Nephron (organoid): Measurements from ENCODE around the gene GNAS-AS1.
A peak's percentile ranks its signal among the peaks of the same experiment; 100 is the strongest.

ENCODE experiments used
- H3K27ac Mint-ChIP-seq, 3 experiments: 2 replicates each; pipeline ENCODE4 v1.8.0; 2020; ENCODE audit warnings: mixed read lengths in 3 of 3, mild to moderate bottlenecking in 2 of 3, moderate library complexity in 1 of 3
- H3K27me3 Mint-ChIP-seq: 2 replicates; pipeline ENCODE4 v1.8.0; 2021; ENCODE audit warnings: low read depth, mild to moderate bottlenecking, moderate library complexity, mixed read lengths
- H3K36me3 Mint-ChIP-seq: 2 replicates; pipeline ENCODE4 v1.8.0; 2020; ENCODE audit warnings: low read depth, mixed read lengths
- H3K4me1 Mint-ChIP-seq: 2 replicates; pipeline ENCODE4 v1.8.0; 2020; ENCODE audit warnings: mixed read lengths
- H3K4me3 Mint-ChIP-seq, 3 experiments: 2 replicates each; pipeline ENCODE4 v1.8.0; 2020; ENCODE audit warnings: mild to moderate bottlenecking in 3 of 3, mixed read lengths in 3 of 3, moderate library complexity in 2 of 3
- H3K9me3 Mint-ChIP-seq: 2 replicates; pipeline ENCODE4 v1.8.0; 2020; ENCODE audit warnings: mixed read lengths
- TF ChIP-seq, protein P1 (sequence below), 3 experiments: fragments of 200-600 bp; sonication (generic); IDR thresholded peaks; one replicate each; pipeline ENCODE4 v1.5.0; 2021; ENCODE audit warnings: antibody characterized with exemption in 3 of 3; ENCODE audit not compliant: unreplicated experiment in 3 of 3

Gene GNAS-AS1

DNA sequence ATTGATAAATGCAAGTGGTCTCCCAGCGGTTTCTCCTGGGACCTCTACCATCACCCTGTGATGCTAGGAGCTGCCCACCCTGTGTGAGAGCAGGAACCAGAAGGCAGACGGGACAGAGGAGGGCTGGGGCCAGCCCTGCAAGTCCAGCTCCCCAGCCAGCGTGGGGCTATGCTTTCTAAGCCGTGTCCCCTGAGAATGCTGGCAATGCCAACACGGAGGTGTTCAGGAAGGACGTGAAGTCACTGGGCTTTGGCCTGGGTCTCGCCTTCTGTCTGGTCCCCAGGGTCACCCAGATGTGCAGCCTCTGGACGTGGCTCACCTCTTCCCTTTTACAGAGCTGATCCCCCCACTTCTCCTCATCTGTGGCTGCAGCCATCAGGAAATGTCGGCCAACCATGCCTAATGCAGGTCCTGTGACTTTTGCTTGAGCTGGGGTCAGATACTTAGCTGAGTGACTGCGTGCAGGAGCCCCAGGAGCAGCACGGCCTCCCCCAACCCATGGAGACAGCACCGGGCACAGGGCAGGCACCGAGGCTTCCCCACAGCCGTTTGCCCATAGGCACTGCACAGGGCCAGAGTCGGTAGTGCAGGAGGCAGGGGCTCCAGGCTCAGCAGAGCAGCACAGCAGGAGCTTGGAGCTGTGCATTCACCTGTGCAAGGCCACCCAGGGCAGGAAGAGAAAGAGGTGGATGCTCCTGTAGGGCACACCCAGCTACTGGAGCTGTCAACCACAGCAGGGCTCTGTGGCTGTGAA, 66.2 kb downstream of the GNAS-AS1 start:
- H3K27me3 Mint-ChIP-seq: peaks cover 49% of the 10 kb centered on the region
- peaks cover 39% of the 10 kb centered on the region for H3K4me1 Mint-ChIP-seq
- H3K27ac Mint-ChIP-seq: peak overlapping the region in 2 of 3 experiments; percentile 56 to 91
- no peak overlapping the region for H3K4me3 Mint-ChIP-seq
- TF ChIP-seq, protein P1, sequence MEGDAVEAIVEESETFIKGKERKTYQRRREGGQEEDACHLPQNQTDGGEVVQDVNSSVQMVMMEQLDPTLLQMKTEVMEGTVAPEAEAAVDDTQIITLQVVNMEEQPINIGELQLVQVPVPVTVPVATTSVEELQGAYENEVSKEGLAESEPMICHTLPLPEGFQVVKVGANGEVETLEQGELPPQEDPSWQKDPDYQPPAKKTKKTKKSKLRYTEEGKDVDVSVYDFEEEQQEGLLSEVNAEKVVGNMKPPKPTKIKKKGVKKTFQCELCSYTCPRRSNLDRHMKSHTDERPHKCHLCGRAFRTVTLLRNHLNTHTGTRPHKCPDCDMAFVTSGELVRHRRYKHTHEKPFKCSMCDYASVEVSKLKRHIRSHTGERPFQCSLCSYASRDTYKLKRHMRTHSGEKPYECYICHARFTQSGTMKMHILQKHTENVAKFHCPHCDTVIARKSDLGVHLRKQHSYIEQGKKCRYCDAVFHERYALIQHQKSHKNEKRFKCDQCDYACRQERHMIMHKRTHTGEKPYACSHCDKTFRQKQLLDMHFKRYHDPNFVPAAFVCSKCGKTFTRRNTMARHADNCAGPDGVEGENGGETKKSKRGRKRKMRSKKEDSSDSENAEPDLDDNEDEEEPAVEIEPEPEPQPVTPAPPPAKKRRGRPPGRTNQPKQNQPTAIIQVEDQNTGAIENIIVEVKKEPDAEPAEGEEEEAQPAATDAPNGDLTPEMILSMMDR (IDR thresholded peaks at IDR 0.05; ENCODE audit: unreplicated experiment in 3 of 3): no peak
- H3K36me3 Mint-ChIP-seq: no peaks in the 10 kb centered on the region
- no peaks in the 10 kb centered on the region for H3K9me3 Mint-ChIP-seq

DNA sequence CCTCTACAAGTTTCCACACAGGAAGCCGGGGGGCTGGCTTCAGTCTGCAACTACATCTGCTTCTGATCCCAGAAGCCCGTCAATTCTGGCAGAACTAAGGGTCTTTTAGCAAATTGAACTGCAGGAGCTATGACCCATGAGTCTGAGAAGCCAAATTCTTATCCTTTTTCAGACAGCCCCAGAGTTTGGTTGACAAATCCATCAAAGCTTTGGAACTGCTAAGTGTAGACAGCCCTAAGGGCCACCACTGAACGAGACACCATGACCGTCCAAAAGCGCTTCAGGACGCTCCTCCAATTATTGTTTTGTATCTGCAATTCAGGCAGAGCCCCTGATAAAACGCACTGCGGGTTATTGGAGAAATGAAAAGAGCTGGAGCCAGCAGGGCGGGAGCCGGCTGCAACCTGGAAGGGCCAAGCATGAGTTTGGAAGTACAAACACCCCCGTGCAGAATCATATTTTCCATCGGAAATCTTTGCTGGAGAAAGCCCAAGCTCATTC, 67.1 kb downstream of the GNAS-AS1 start:
- no peaks in the 10 kb centered on the region for H3K9me3 Mint-ChIP-seq
- H3K4me3 Mint-ChIP-seq: no peak overlapping the region
- H3K27me3 Mint-ChIP-seq: peaks cover 47% of the 10 kb centered on the region
- TF ChIP-seq, protein P1 (IDR thresholded peaks at IDR 0.05; ENCODE audit: unreplicated experiment in 3 of 3): no peak
- H3K27ac Mint-ChIP-seq: peak overlapping the region; percentile 22 to 91 (median 56)
- H3K4me1 Mint-ChIP-seq: peaks cover 31% of the 10 kb centered on the region
- no peaks in the 10 kb centered on the region for H3K36me3 Mint-ChIP-seq

DNA sequence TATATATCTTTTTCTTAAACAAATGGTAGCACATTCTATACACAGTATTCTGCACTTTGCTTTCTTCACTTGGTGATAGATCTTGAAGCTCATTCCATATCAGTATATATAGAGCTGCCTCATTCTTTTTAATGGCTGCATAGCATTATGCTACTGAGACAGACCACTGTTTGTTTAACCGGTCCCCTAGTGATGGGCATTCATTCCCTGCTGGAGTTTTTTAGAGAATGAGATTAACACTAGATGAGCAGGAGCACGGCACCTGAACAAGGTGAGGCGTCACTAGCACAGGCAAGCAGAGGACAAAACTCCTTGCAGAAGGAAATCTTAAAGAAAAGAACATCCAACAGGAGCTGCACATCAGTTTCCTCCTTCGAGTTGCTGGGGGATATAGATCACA, 69.6 kb downstream of the GNAS-AS1 start:
- Mint-ChIP-seq H3K36me3 (no peaks in the 10 kb centered on the region), H3K27me3 (peaks cover 57% of the 10 kb centered on the region), H3K9me3 (no peaks in the 10 kb centered on the region), H3K4me1 (peaks cover 22% of the 10 kb centered on the region), H3K4me3 (no peak overlapping the region), H3K27ac (no peak overlapping the region)
- TF ChIP-seq, protein P1 (IDR thresholded peaks at IDR 0.05; ENCODE audit: unreplicated experiment in 3 of 3): no peak

DNA sequence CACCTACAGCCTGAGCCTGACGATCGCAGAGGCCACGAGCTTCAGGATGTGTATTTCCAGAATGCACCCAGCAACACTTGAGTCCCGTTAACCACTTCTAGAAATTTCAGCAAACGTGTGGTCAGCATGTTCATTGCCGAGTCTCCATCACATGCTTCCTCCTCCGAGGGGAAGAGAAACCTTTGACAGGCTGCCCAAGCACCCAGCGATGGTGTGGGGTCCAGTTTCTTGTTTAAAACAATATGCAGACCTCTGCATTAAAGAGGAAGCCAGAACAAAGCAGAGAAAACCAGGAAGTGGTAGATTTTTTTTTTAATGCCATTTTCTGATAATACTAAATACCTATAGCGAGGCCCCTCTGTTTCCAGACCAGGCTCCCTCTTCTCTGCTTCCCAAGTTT, 71.9 kb downstream of the GNAS-AS1 start:
- no peak overlapping the region for H3K27ac Mint-ChIP-seq
- peaks cover 16% of the 10 kb centered on the region for H3K4me1 Mint-ChIP-seq
- TF ChIP-seq, protein P1 (IDR thresholded peaks at IDR 0.05; ENCODE audit: unreplicated experiment in 3 of 3): no peak
- no peaks in the 10 kb centered on the region for H3K36me3 Mint-ChIP-seq
- H3K4me3 Mint-ChIP-seq: no peak overlapping the region
- no peaks in the 10 kb centered on the region for H3K9me3 Mint-ChIP-seq
- H3K27me3 Mint-ChIP-seq: peaks cover 77% of the 10 kb centered on the region

DNA sequence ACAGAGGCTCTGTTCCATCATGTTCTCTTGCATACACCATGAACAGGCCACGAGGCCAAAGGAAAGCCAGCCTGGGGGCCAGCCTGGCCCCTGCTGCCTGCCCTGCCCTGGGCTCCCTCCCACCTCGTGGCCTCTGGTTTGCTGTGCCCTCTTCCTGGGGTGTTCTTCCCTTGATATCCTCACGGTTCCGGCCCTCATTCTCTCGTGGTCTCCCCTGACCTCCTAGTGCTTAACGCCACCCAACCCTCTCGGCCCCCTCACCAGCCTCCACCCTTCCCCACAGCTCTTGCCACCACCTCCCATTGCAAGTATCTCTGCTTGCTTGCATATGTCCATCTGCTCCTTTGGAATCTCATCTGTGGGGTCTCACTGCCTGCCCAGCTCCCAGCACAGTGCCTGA, 73.0 kb downstream of the GNAS-AS1 start:
- Mint-ChIP-seq H3K9me3 (no peaks in the 10 kb centered on the region), H3K4me1 (peaks cover 7% of the 10 kb centered on the region), H3K27me3 (peaks cover 70% of the 10 kb centered on the region), H3K4me3 (no peak overlapping the region), H3K27ac (no peak overlapping the region), H3K36me3 (no peaks in the 10 kb centered on the region)
- TF ChIP-seq, protein P1 (IDR thresholded peaks at IDR 0.05; ENCODE audit: unreplicated experiment in 3 of 3): no peak

DNA sequence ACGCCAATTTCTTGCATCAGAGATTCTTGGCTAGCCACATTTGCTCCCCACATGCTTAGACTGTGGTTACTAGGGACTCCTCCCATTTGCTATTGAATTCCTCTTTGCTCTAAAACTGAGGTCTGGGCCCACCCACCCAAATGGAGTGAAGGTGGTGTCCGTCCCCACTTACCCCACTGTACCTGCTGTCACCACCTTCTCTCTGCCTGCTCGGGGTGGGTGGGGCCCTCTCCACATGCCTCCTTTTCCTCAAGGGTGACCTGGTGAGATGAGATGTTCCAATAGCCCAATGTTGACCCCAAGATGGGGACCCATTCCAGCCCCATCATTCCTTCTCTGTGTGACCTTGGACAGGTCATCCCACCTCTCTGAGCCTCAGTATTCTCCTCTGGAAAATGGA, 74.6 kb downstream of the GNAS-AS1 start:
- TF ChIP-seq, protein P1 (IDR thresholded peaks at IDR 0.05; ENCODE audit: unreplicated experiment in 3 of 3): no peak
- Mint-ChIP-seq H3K36me3 (no peaks in the 10 kb centered on the region), H3K9me3 (no peaks in the 10 kb centered on the region), H3K27ac (no peak overlapping the region), H3K4me3 (no peak overlapping the region), H3K4me1 (peaks cover 6% of the 10 kb centered on the region), H3K27me3 (peaks cover 69% of the 10 kb centered on the region)
